ENCODE data around the gene SLC40A1.
"Not testable (repeated sequence)": the region's sequence is repeated elsewhere in the genome, so short reads cannot be mapped to it uniquely, and the experiment has no call there.

SLC40A1 gene

GRCh38 chr2:189580658-189581353, at the start of gene SLC40A1:
Gene SLC40A1, minus strand, starts transcription at chr2:189580786. Its CDS starts 326 bp downstream, at chr2:189580460.
- DNase-seq (ENCODE audit: low spot score), result peak; percentile 85

DNA sequence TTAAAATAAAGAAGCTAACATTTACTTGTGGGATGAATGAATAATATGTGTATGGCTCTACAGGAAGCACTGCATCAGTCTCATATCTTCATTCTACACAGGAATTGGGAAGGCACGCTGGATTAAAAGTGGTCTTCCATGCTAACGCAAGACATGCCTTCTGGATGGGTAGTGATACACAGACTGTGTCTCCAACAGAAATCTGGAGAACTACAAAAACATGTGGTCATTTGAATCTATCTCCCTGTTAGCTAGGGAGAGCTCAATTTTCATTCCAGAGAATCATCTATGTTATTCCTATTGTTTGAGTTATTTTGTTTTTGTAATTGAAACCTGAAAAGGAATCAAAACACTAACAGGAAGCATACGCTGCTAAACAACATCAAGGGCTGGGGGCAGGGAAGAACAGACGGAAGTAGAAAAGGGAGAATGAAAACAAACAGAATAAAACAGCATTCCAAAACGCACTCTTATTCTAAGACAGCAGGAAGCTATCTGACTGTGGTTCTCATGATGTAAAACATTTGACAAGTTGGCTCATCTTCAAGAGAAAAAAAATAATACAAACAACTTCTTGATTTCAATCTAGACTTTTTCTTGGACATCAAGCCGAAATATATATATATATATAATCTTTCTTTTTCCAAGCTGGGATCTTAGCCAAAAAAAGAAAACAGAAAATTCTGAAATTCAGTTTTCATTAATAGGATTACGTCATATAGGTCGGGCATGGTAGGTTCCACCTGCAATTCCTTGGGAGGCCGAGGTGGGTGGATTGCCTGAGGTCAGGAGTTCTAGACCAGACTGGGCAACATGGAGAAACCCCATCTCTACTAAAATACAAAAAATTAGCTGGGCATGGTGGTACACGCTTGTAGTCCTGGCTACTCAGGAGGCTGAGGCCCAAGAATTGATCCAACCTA, 49.2 kb upstream of the SLC40A1 start:
- no peak for DNase-seq (ENCODE audit: low spot score)

DNA sequence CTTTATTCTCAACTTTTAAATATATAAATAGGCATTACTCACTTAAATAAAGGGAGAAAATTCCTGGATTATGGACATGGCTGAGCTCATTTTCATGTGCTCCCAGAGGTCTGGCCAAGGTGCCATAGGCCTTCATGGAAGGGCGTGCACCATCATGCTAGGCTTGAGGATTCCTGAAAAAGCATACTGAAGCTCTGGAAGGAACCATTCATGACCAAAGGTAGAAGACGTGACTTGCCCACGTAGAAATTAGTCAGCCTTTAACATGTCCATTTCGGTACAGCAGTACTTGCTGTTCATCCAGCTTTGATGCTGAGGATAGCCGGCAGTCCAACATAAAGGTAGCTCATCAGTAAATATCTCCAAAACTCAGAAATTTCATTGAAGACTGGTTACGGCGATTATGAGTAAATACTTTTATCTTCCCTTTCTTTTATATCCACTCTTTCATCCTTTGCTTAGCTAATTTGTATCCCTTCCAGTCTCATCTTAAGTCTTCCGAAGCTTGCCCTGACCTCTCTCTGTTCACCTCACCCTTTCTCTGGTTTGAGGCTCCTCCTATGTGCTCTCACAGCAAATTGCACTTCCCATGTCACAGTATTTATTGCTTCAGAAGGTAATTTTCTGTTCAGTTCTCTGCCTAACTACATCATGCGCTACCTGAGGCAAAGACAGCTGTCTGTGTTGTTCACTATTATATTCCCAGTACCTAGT, 48.4 kb upstream of the SLC40A1 start:
- DNase-seq (ENCODE audit: low spot score), result peak; percentile 77

DNA sequence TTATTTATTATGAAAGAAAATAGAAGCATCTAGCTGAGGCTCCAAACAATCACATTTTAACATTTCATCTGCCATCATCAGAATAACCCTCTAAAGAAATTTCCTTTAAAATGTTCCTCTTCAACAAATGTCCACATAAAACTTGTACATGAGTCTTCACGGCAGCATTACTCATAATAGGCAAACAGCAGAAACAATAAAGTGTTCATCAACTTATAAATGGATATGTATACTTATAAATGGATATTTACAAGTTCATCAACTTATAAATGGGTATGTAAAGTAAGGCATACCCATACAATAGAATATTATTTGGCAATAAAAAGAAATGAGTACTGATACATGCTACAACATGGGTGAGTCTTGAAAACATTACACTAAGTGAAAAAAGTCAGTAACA, 47.2 kb upstream of the SLC40A1 start:
- DNase-seq (ENCODE audit: low spot score), result no peak

DNA sequence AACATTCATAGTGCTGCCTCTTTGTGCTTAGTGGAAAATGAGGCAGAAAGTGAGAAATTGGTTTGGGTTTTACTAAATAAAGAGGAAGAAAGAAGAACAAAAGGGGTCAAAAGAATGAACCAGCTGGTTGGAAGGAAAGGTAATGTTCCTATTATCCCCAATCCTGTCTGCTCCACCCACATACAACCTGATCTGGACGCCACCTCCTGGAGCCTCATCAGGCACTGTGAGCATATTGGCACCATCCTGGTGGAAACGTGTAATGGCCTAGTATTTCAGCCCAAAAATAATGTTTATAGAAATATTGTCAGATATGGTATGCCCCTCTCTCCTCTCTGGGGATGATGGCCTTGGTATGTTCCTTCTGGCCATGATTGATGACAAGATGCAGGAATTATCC, 45.0 kb upstream of the SLC40A1 start:
- peak; percentile 58 for DNase-seq (ENCODE audit: low spot score)

- no peak for DNase-seq (ENCODE audit: low spot score)
Observed at GRCh38 chr2:189624648-189625355, 44.2 kb upstream of the SLC40A1 start.

DNA sequence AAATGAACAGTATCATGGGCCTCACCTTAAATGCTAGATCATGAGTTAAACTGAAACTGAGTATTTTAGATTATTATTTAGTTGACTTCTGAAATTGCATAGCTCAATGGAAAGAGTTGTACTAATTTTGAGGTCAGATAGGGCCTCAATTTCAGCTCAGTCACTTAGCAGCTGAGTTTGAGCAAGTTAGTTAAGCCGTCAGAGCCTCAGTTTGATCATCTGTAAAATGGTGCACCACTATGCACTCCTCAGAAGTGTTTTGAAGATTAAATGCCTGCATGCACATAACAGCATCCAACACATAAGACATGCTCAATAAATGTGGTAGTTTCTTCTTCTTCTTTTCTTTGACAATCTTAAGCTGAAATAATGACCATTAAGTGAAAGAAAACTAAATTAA, 42.5 kb upstream of the SLC40A1 start:
- DNase-seq (ENCODE audit: low spot score), result no peak

GRCh38 chr2:189621781-189622180, 41.2 kb upstream of the SLC40A1 start:
- no peak for DNase-seq (ENCODE audit: low spot score)

- DNase-seq (ENCODE audit: low spot score), result no peak
Observed at GRCh38 chr2:189618197-189618596, 37.6 kb upstream of the SLC40A1 start.

- no peak for DNase-seq (ENCODE audit: low spot score)
Observed at GRCh38 chr2:189614585-189614984, 34.0 kb upstream of the SLC40A1 start.

- DNase-seq (ENCODE audit: low spot score), result peak; percentile 85
Observed at GRCh38 chr2:189613650-189614420, 33.2 kb upstream of the SLC40A1 start.

GRCh38 chr2:189613077-189613636, 32.6 kb upstream of the SLC40A1 start:
- peak; percentile 96 for DNase-seq (ENCODE audit: low spot score)

DNA sequence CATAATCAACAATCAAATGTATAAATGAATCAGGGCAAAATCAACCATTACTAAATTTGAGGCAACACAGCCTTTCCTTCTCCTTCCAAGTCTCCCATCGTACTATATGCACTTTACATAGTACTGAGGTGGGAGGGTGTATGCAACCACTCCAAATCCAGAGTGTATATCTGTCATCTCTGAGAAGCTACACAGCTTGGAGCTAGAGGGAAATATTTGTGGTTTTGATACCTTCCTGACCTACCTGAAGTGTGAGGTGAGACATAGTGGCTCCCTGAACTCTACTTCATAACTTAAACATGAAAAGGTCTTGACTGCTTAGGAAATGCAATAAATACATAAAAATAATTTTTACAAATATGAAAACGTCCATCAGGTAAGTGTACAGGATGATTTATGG, 30.1 kb upstream of the SLC40A1 start:
- DNase-seq (ENCODE audit: low spot score), result no peak

DNA sequence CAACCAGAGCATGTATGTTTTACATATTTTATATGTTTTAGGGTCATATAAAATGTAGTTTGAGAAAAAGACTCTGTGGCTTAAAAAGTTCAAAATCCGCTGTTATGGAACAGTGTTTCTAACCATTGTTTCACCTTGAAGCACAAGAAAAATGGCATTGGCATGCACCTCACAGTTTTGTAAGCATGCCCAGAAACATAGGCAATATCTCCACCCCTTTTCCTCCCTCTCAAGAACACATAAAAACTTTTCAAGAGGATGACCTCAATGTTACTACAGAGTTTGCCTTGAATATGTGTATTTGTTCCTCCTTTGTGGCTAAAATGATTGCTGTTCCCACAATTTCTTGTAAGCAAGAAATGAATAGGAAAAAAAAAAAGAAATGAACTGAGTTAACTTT, 29.3 kb upstream of the SLC40A1 start:
- DNase-seq (ENCODE audit: low spot score), result no peak

DNA sequence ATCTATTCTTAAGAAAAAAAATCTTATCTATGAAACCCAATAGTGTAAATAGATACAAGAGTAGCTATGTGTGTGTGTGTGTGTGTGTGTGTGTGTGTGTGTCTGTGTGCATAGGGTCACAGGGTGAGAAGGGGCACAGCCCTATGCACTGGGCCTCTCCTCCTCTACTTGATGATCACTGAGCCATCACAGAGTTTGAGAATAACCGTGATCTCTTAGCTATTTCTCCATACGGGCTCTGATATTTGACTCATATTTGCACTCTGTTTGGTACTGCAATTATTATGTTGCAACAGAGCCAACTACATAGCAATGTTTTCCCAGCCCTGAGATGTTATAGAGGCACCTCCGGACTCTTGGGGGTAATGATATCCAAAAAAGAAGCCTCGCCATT, 28.8 kb upstream of the SLC40A1 start:
- DNase-seq (ENCODE audit: low spot score), result no peak

DNA sequence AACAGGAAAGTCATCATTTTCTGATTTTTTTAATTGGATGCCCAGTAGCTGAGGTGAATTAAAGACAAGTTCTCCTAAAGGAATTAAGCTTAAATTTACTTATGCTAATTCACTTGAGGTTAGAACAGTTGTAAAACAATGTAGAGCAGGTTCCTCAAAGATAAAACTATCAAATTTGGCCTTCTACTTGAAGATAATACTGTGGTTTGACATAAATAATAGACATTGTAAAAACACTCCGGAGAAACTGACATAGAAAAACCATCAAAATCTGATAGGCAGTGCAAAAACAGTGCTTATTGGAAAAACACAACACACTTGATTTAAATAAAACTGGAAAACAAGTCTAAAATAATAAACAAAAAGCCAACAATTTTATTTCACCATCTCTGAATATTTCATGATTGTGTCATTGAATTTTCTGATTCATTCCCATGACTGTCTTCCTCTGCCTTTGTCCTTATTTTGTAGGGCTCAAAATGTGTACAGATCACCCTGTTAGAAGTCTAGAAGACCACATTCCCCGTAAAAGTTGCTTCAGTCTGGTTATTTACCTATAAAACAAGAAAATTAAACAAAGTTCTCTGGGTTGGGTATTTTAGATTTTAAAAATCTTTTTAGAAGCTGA, 28.3 kb upstream of the SLC40A1 start:
- no peak for DNase-seq (ENCODE audit: low spot score)

GRCh38 chr2:189608170-189608569, 27.6 kb upstream of the SLC40A1 start:
- no peak for DNase-seq (ENCODE audit: low spot score)

DNA sequence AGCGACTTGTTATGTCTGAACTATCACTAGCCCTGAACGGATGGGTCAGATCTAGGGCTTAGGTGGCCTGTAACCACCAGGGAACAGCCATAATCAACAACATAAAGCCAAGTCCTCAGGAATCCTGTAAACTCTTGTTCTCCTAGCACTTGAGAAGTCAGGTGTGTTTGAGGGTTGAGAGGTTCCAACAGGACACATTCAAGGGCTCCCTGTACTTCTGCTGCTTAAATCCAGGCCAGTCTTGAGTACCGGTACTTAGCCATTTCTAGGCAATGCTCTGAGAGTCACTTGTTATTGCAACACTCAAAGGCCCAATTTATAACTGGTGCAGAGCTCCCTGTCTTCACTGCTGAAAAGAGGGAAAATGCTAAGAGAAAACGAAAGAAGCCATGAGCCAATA, 21.6 kb upstream of the SLC40A1 start:
- no peak for DNase-seq (ENCODE audit: low spot score)

GRCh38 chr2:189601652-189602051, 21.1 kb upstream of the SLC40A1 start:
- DNase-seq (ENCODE audit: low spot score), result not testable (repeated sequence)

DNA sequence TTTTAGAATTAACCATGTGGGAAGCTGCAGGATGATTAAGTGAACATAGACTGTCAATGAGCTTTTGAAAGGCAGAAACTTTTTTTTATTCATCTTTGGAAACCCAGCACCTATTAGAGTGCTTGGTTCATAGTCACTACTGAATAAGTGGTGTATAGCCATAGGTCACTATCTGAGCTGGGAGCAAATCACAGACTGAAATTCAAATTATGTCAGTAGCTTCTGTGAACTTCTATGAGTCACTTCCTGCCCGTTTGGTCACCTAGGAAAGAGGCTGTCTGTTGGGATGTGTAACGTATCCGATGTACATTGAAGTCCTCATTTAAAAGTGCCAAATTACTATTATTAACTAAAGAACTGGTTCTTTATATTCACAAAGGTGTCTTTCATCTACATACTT, 20.5 kb upstream of the SLC40A1 start:
- DNase-seq (ENCODE audit: low spot score), result no peak
